Measurements from ENCODE around the gene FGFRL1.
"Not testable (repeated sequence)": the region's sequence is repeated elsewhere in the genome, so short reads cannot be mapped to it uniquely, and the experiment has no call there.

Gene FGFRL1

GRCh38 chr4:973431-974397, 37.7 kb upstream of the FGFRL1 start, which contains the start of gene DGKQ:
Gene DGKQ, minus strand, starts transcription at chr4:973569. Its CDS starts 87 bp downstream, at chr4:973482.
- peak; percentile 91 for DNase-seq

- DNase-seq = no peak
Observed at GRCh38 chr4:974668-975067, 36.8 kb upstream of the FGFRL1 start.

DNA sequence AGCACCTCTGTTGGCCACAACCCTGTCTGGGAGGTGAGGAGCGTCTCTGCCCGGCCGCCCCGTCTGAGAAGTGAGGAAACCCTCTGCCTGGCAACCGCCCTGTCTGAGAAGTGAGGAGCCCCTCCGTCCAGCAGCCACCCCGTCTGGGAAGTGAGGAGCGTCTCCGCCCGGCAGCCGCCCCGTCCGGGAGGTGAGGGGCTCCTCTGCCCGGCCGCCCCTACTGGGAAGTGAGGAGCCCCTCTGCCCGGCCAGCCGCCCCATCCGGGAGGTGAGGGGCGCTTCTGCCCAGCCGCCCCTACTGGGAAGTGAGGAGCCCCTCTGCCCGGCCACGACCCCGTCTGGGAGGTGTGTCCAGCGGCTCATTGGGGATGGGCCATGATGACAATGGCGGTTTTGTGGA, 35.4 kb upstream of the FGFRL1 start:
- DNase-seq = not testable (repeated sequence)

- peak; percentile 82 for DNase-seq
Observed at GRCh38 chr4:978957-979701, 32.3 kb upstream of the FGFRL1 start.

- no peak for DNase-seq
Observed at GRCh38 chr4:982291-982690, 29.1 kb upstream of the FGFRL1 start.

DNA sequence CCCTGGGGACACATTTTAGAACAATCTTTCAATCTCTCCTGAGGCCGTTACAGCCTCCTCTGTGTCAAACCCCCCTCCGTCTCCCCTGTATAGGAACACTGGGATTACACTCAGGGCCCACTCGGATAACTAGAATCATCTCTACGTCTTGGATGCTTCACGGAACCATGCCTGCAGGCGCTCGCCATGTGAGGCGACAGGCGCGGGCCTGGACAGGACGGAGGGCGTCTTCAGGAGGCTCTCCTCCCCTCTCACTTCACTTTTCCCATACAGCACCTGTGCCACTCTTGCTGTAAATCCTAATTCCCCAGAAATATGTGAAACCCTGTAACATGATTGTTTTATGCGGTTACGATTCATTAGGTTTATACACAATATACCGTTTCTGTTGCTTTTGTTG, 28.6 kb upstream of the FGFRL1 start:
- no peak for DNase-seq

DNA sequence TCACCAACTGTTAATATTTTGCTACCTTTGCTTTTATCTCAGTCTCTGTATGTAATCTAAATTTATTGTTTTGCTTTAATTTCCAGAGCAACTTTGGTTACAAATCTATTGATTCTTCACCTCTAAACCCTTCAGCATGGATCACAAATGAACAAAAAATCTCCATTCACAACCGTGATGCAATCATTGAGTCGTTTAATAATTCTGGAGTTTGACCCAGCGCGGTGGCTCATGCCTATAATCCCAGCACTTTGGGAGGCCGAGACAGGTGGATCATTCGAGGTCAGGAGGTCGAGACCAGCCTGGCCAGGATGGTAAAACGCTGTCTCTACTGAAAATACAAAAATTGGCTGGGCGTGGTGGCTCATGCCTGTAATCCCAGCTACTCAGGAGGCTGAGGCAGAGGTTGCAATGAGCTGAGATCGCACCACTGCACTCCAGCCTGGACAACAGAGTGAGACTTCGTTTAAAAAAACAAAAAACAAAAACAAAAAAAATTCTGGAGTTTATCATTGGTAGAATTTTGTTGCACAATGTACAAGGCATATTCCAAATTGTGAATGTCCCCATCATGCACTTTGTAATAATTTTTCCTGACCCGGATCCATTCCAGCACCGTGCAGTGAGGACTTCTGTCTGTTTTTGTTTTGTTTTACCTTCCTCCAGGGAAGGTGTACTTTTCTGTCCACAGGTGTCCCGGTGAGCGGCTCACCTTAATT, 26.9 kb upstream of the FGFRL1 start:
- no peak for DNase-seq

- peak; percentile 65 for DNase-seq
Observed at GRCh38 chr4:985123-985830, 26.1 kb upstream of the FGFRL1 start.

DNA sequence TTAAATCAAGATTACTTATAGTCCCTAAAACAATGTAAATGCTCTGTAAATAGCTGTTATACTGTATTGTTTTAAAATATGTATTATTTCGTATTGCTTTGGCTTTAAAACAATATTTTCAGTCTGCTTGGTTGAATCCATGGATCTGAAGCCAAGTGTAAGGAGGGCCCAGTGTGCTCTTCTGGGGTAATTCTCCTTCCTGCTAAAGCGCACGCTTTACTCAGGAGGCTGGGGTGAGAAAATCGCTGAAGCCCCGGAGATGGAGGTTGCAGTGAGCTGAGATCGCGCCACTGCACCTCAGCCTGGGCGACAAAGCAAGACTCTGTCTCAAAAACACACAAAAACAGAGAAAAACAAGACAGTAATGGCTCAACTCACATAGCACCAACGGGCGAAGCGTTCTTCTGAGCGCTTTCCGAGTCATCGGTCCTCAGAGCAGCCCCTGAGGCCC, 25.0 kb upstream of the FGFRL1 start:
- no peak for DNase-seq

- DNase-seq = peak; percentile 69
Observed at GRCh38 chr4:986879-987623, 24.4 kb upstream of the FGFRL1 start, which contains the start of gene IDUA. Gene IDUA, plus strand, starts transcription at chr4:987044. Its CDS starts 41 bp downstream, at chr4:987085.

DNA sequence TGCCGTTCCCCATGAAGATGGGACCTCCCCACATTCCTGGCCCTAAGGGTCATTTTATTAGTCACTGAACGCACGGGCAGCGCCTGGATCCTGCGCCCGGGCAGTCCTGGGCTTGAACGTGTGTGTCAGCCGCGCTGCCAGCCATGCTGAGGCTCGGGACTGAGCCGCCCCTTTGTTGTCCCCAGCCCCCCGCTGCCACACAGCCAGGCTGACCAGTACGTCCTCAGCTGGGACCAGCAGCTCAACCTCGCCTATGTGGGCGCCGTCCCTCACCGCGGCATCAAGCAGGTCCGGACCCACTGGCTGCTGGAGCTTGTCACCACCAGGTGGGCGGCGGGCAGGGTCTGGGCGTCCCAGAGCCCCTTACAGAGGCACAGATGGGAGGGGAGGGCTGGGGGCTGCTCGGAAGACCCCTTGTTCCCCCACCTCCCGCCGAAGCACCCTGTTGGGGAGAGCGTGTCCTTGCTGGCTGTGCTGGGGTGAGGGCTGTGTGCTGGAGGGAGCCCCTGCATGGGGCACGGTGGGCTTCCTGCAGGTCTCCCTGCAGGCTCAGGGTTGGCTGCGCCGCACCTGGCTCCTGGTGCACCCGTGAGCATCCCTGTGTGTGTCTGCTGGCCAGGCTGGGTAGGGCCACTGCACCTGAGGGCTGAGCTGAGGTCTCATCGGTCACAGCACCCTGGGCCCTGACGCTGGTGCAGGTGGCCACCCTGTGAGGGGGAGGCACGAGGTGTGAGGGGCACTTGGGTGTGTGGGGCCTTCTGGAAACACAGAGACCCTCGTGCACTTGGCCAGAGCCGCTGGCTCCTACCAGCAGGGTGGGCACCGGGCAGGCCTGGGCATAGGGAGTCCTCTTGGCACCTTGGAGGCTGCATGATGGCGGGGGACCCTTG, 23.6 kb upstream of the FGFRL1 start:
- DNase-seq = no peak

GRCh38 chr4:988726-989721, 22.4 kb upstream of the FGFRL1 start:
- DNase-seq = no peak

GRCh38 chr4:989722-990471, 21.5 kb upstream of the FGFRL1 start:
- no peak for DNase-seq

DNA sequence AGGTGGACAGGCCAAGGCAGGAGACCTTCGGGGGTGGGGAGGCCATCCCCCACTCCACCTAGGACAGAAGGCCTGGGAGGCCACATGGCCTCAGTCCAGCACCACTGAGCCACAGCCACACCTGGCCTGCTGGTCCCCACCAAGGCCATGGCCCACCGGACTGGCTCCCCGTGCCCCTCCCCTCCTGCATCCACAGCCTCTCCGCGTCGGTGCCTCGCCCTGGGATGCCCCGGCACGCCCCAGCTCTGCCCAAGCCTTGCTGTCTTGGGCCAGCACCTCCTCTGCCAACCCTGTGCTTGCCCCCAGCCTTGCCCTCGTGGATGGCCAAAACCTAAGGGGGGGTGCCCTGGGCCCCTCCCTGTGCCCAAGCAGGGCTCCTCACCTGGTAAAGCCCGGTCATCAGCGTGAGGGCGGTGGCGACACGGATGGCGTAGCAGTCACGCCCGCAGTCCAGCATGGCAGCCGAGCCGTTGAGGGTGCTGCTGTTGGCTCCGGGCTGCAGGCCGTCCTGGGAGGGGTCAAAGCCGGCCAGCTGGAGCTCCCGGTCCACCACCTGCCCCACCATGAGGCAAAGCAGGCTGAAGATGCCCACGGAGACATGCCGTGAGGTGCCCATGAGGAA, 20.6 kb upstream of the FGFRL1 start:
- no peak for DNase-seq

DNA sequence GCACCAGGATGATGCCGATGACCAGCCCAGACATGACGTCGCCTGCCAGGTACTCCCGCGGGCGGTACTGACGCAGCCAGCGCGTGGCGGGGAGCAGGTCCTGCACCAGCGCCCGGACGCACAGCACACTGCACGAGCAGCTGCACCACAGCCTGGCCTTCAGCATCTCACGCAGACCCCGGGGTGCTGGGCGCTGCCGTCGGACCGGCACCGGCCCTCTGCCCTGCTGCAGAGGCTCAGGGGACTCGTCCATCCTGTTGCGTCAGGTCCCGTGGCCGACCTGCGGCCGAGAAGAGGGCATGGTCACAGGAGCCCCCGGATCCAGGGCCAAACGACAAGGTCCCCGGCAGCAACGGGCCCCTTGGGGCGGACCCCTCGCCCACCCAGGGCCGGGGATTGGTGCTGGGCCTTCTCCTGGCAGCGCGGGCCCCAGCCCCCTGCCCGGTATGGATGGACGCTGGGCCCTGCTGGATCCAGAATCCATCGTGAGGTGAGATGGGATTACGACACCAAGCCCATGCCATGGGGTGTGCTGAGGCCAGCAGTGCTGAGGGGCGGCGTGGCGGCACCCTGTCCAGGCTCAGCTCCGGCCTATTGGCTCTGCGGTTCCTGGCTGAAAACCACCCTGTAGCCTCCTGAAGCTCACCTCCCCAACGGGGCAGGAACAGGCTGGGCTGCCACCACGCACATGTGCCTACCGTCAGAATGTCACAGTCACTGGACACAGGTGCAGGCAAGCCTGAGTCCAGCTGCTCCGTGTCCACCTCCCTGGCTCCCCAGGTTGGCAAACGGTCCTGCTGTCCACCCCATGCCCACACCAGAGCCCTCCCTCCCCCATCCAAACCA, 19.8 kb upstream of the FGFRL1 start:
- DNase-seq = no peak

- no peak for DNase-seq
Observed at GRCh38 chr4:992297-993110, 18.9 kb upstream of the FGFRL1 start.

Measured in inflammatory macrophage treated with lipopolysaccharide for 4 hours (primary cell).